Limb (tissue), 2 donors: ENCODE measurements around the gene TNS3.
A peak's percentile ranks its signal among the peaks of the same experiment; 100 is the strongest.

Experiments used
- DNase-seq, 2 donors: peaks; one replicate each; pipeline ENCODE4 v3.0.0-alpha.2; 2016; ENCODE audit errors: extremely low spot score in 2 of 2

Gene TNS3

DNA sequence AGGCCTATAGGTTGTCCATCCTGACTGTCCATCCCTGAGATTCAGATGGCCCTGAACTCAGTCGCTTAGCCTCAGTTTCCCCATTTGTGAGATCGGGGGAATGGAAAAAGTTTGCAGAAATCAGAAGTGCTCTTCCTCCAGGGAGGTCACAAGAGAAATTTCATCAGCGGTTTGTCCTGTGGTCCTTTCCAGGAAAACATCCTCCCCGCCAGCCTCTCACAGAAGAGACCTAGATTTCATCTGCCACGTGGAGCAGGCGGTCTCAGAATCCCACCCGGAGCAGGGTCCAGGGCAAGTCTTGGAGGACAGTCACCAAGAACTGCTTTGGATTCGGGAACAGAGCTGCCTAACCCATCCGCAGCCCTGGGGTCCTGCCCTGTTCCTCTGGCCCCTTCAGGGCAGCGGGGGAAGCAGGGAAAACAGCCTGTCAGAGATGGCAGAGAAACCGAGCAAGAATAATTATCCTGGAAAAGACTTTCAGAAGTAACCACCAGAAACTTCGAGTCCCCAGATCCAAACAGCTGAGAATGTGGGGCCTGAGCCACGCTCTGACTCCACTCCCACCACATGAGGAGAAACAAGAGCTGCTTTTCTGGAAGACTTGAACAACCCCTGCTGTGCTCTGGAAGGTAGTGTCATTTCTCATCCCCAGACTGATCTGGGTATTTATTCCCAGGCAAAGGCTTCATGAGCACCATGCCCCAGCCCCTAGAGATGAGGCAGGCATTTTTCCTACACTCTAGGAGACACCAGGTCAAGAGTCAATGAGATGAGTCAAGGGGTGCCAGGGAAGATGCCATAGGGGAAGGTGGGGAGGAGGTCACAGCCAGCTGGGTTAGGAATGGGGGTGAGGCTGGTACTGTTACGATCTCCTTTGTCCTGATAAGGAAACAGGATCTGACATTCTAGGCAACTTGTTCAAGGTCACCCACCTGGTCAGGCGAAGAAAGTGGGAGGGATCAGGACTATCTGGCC is 1.1 kb upstream of the TNS3 start:
- DNase-seq = peak in 1 of 2 donors; percentile 68

DNA sequence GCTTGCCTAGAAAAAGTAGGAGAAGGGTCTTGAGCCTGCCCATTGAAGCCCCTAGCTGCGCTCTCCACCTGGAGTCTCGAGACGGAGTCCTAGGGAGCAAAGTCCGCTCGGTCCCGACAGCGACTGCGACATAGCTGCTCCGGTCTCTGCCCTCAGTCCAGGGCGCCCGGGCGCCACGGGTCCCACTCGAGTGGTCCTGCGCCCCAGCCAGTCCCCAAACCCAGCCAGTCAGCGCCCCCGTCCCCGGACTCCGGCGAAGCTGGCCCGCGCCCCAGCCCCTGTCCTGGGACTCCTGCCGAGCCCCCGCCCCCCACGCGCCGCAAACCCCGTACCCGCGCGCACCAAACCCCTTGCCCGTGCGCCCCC is 490 bp downstream of the TNS3 start:
- peak in 1 of 2 donors; percentile 75 for DNase-seq

DNA sequence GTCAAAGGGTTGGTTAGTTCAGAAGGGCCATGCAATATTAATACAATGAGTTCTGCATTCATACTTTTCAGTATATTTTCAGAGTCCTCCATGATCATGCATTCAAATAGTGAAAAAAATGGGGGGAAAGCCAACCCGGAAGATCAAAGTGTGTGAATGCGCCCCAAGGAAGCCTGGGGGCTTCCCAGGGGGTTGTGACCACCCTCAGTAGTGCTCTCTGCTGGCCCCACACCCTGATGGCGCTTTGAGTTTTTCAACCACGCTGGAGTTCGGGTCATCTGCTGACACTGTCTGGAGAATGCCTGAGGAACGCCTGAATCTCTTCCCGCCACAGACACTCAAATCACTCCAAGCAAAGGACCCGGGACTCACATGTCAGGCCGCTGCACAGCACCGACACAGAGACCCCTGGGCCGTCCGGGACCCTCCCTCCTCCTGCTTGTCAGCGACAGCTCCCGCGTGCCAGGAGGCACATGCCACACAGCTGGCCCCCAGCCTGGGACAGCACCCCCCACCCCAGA is 1.0 kb downstream of the TNS3 start:
- DNase-seq = peak in 1 of 2 donors; percentile 51

DNA sequence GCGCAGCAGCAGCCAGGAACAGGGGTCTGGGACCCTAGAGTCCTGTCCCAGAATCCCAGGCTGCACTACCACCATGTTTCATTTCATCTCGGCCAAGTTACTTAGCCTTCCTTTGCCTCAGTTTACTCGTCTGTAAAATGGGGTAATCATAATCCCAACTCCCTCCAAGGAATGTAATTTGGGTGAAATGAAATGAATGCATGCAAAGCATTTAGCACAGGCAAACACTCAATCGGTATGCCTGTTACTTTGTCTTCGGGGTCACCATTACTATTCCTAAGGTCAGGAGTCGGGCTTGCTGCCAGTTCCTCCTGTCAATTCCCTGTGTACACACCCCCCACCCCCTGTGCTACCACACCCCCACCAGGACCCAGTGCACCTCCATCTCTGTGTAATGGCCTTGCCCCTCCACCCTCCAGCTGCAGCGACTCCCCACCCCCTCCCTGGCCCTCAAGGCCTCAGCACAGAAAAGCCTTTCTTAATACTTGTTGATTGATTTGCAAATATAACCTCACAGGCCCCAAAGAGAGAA is 1.7 kb downstream of the TNS3 start:
- DNase-seq = no peak

DNA sequence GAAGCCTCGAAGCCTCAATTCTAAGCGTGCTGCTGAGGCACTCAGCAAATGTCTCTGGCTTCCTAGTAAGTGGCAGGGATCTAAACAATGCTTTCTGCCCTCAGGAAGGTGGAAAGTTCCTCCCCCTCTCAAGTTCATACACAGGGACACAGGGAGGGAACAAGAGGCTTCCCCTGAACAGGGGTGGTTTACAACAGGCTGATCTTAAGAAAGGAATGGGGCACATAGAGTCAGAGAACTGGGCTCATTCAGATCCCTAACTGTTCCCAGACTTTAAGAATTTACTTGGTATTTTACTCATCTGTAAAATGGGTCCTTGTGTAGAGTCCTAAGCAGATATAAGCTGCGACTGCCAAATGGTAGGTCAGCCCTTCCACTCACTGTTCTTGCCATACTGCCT is 2.5 kb downstream of the TNS3 start:
- DNase-seq = no peak

DNA sequence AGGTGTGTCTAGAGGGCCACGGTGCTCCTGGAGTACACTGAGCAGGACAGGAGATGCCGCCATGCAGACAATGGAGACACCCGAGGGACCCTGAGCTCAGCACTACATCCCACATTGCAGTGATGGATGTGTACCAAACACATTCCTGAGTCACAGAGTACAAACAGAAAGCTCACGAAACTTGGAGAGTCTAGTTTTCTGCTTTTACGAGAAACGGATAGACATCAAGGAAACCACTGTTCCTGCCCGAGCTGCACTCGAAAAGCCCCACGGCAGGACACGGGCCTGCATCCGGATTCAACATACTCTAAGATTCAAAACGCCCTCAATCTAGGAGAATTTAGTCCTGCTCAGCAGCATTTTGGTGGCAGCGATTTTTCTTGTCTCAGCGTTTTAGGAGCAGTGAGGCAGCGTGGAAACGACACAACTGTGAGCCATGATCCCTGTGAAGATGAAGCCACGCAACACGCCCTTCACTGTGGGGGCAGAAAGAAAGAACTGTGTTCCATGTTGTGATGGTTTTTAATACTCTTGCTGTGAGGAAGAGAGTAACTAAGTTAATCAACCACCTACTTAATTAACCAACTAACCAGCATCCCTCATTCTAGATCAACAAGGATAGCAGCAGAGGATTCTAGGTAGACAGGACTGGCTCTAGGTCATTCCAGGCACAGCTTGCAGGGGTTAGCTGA is 3.2 kb downstream of the TNS3 start:
- no peak for DNase-seq

DNA sequence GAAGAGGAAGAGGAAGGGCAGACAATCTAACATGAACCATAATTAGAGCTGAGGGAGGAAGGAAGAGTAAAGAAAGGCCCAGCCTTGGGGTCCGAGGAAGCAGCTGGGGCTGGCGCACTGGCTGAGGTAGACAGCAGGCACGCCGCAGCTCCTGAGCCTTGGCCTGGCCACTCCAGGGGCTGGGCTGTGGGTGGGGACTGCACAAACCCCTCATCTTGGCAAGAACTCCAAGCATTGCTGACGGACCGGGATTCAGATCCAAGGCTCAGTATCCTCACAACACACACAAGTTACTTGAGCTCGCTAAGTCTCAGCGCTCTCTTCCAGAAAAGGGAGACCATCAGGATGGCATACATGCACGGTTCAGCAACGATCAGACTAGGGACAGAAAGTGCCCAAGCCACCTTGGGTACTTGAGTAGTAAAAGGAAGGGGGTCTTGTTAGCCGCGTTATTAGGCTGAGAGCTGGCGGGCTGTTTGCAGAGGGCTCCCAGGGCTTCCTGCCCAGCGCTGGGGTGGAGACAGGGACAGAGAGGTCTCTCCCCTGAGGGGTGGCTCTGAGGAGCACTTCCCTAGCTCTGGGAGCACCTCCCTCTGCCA is 4.5 kb downstream of the TNS3 start:
- DNase-seq = peak in 1 of 2 donors; percentile 66

DNA sequence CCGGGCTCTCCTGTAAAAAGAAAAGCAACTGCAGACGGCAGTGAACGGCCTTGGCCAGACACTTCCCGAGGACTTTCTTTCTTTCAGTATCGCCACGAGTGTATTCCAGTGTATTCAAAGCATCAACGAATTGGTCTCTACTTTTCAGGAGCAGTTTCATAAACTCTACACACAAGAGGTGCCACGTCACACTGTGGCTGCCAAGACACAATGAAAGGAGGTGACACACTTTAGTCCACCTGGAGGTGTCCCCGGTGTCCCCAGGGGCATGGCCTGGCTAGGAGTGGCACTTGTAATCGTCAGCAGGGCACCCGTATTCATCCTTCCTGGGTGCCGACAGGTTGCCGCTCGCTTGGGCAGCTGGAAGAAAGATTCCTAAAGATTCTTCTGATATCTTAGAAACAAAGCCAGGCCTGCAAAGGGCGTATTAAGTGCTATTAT is 5.0 kb downstream of the TNS3 start:
- peak in 1 of 2 donors; percentile 56 for DNase-seq

DNA sequence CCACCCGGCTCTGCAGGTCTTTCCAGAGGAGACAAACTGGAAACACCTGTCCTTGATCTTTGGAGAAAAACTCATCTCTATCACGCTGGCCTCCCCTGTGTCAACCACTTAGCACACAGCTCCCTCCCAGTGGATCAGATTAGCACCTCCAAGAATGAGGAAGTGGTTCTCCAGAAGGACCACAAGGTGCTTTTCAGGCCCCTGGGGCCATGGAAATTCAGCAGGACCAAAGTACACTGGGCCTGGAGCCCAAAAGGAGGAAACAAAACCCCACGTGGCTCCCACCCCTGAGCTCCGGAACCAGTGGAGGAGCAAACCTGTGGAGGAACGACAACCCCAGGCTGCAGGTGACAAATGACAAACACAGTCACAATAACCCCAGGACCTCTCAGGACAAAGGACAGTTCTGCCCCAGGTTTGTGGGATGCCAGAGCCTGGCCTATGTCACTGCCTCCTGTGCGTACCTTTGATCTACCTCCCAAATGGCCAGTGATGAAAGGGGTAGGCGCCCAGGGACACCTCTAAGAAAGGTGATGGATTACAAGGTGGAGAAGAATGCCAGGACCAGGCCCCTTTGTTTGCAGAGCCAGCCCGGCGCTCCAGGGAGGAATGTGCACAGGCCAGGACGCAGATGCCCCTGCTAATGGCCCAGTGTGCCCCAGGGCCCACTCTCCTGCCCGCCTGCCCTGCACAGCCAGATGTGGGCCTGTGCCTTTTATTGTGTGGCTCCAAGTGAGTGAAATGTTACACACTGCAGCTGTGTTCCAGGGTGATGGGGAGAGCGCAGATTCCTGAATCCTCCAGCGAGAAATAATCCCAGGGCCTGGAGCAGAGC is 5.7 kb downstream of the TNS3 start:
- DNase-seq = peak; percentile 82 to 90

DNA sequence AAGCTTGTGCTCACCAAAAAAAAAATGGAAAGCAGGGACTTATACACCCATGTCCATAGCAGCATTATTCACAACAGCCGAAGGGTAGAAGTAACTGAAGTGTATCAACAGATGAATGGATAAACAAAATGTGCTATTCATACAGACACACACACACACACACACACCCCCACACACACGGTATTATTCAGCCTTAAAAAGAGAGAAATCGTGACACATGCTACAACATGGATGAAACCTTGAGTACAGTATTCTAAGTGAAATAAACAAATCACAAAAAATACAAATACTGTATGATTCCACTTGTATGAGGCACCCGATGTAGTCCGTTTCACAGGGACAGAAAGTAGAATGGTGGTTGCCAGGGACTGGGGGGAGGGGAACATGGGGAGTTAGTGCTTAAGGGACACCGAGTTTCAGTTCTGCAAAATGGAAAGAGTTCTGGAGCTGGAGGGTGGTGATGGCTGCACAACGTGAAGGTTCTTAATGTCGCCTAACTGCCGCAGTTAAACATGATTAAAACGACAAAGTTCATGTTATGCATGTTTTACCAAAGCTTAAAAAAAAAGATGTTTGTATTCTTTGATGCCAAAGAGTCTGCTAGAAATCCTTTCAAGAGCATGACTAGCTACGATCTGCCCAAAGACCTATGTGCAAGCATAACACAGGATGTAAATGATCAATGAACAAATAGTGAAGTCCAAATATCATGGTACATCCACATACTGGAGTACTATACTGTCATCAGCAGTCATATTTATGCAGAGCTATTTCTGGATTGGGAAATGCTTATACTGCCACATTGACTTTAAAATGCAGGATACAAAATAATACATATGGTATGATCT is 7.2 kb downstream of the TNS3 start:
- no peak for DNase-seq

DNA sequence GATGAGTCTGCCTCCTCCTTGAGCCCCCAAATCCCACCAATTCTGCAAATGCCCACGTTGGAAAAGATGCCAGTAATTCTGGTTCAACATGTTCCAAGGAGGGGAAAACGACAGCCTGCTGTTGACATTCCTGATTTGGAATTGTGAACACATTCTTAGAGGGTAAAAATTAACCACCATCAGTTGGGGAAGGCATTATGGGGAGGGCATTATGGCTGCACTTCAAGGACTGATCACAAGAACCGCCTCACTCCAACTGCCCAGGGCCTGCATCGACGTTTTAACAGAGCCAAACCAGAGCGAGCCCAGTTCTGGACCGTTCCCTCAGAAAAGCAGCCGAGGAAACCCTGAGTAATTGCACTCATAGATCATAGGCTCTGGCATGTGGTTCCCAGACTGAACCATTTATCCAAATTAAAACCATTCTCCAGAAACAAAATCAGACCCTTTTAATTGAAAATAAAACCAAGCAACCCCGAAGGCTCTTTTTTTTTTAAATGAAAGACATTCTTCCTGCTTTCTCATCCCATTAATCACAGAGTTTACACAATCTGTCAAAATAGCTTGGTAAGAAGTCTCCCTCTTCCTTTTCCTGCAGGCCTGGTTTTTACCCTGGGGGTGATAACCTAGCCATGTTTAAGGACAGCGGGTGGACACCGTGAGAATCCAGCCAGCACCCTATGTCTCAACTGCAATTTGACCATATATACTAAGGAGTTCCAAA is 8.0 kb downstream of the TNS3 start:
- DNase-seq = peak in 1 of 2 donors; percentile 58

DNA sequence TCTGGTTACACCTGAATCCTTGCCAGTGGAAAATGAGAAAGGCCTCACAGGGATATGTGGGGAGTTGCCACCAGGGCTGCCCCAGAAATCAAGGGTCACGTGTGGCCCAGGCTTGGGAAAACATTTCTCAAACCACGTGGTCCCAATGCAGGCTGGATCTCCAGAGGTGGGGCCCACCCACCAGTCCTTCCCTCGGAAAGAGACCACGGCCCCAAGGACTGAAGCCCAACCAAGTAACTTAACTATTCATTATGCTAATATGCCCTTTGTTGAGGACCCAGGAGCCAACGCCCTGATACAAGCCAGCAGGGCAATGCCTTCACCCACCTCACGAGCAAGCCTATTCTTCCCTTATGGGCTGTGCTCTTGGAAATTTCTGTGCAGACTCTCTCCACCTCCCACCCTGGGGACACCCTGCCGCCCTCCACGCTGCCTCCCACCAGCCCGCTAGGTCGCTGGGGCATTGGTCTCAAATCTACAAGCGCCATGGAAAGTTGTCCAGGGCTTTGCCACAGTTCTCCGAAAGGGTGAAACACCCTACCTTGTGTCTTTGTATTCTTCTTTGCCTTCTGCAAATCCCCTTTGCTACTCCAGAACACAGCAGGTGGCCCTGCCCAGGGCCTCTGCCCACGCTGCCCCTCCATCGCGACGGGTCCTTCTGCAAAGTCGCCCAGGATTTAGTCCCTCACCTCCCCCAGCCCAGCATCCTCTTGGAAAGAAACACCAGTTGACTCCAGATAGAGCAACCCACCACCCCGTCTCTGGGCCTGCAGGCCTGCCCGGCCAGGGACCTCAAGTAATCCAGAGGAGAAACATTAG is 8.8 kb downstream of the TNS3 start:
- no peak for DNase-seq

DNA sequence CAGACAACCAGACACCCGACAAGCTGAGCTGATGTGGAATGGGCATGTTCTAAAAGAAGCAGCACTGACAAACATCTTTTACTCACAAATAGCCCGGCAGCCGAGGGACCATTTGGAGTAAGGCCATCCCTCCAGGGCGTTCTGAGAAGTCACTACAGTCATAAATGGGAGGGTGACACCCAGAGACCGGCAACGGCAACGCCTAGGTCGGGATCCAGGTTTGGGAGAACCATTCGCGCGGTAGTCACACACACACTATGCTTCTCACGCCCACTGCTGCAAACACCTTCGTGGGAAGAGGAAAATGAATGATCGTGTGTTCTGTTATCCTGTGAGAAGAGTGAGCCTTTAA is 9.8 kb downstream of the TNS3 start:
- no peak for DNase-seq

DNA sequence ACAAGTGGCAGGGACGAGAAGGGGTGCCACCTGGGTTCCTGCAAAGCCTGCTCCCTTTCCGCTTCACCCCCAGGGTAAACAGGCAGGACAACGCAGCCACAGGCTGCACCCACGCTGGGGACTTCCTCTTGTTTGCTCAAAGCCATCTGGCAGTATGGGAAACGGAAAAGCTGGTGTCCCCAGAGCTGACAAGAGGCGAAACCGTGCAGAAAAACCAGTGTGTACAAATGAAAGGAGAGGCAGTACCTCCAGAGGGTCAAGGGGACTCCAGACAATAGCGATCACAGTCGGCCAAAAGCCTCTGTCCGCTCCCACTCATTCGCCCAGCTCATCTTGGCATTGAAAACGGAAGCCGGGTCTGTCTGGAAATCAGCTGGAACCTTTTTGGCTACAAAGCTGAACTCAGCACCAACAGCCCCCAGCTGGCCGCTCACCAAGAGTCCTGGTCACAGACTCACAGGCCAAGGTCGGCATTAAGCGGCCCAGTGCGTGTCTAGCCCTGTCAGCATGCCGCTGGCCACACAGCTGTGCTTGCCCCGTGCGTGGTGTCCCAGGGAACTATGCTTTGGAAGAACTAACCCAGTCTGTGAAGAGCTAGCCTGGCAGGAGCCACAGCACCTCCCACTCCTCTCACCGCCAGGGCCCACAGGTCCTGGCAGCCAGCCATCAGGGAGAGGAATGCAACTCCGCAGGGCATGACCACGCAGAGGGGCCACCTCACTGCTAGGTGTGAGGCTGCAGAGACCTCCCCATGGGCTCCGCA is 10.4 kb downstream of the TNS3 start:
- DNase-seq = peak in 1 of 2 donors; percentile 73

DNA sequence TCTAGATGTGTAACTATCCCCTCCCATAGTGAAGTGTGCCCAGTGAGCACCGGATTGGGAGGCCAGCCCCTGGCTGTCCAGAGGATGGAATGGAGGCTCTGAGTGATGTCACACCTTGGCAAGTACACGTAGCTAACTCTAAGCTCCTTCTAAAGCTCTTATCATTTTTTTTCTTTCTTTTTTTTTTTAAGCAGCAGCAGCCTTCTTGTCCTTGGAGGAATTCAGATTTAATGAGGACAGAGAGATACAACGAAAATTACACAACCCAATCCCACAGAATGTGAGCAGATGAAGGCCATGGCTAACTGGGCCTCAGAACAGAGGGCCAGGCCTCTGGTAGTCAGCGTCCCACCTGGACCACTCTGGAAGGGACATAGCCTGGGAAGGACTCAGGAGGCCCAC is 11.3 kb downstream of the TNS3 start:
- DNase-seq = no peak

DNA sequence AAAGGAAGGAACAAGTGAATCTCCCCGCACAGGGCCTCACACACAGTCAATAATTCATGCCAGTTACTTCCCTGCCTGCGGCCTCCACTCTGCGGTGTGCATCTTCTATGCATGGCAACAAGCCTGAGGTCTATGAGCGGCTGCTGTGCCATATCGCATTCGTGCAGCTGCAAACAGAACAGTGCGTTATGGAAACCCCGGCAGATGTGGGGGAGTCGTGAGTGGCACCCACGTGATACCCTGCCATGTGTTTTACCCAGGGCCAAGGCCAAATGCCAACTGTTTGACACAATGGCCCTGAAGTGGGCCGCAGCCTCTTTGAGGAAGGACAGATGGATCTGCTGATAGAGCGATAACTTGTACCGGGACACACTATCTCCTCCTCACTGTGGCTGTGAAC is 13.4 kb downstream of the TNS3 start:
- no peak for DNase-seq

DNA sequence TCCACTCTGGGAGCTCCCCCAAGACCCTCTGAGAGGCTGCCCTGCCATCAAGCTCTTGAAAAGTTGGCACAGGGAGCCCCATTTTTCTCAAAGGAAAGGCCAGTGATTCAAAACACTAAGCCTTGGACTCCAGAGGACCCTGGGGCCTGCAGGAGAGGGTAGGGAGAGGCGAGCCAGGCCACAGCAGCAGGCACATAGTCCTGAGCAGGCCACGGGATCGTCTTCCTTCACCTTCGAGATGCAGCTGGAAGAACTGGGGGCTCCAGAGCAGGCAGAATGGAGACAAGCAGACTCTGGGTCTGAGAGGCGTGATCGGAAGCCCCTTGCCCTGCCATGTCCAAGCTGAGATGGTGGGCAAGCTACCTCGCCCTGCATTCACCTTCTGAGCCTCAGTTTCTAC is 13.9 kb downstream of the TNS3 start:
- DNase-seq = no peak
